ENCODE measurements around the gene TTC7B. TPM values are rescaled to one million over a fixed set of nuclear protein-coding genes. Genes with fewer than 3 reads are reported as not detected.

The TTC7B gene
- total RNA-seq, 2 experiments from 2014 or later, result 5.6 to 6.5 TPM

GRCh38 chr14:90624732-90625400 lies 191.4 kb downstream of the TTC7B start:
- no peaks in the 10 kb centered on the region for H3K4me1 Mint-ChIP-seq (ENCODE audit: low read depth)
- H3K27me3 Mint-ChIP-seq (ENCODE audit: low read depth), result no peaks in the 10 kb centered on the region
- no peak for DNase-seq
- H3K36me3 Mint-ChIP-seq (ENCODE audit: low read depth), result no peaks in the 10 kb centered on the region
- H3K4me3 Mint-ChIP-seq, result no peak overlapping the region
- intact Hi-C loops (cut with micrococcal nuclease), result no loop called here
- H3K27ac Mint-ChIP-seq, result no peak overlapping the region
- CTCF ChIA-PET, result interaction anchor here (0.8 kb wide), 1 partner anchor 73 kb away, joined by 3 read pairs; no protein-coding TSS in a partner anchor
- no peaks in the 10 kb centered on the region for H3K9me3 Mint-ChIP-seq

DNA sequence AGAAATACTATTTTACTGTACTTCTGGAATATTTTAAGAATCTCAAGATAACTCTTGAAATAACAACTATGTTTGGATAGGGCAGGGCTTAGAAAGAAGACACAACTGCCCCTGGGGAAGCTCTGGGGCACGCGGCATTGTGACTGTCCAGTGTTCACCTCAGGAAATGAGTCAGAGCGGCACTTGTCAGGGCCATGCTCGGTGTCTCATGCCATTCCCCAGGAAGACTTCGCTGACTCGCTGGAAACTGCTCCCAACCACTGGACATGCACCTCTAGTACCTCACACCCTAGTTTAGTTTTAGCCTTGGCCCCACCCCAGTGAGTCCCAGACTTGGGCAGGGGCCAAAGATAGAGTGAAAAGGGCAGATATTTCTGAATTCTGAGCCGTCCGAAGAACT lies 192.0 kb downstream of the TTC7B start:
- Mint-ChIP-seq H3K9me3 (no peaks in the 10 kb centered on the region), H3K4me3 (no peak overlapping the region)

DNA sequence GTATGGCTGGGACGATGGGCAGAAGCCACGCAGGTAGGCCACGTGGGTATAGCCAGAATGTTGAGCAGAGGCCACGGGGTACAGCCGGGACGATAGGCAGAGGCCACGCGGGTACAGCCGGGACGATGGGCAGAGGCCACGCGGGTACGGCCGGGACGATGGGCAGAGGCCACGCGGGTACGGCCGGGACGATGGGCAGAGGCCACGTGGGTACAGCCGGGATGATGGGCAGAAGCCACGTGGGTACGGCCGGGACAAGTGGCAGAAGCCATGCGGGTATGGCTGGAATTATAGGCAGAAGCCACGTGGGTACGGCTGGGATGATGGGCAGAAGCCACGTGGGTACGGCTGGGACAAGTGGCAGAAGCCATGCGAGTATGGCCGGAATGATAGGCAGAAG lies 195.0 kb downstream of the TTC7B start:
- H3K4me3 Mint-ChIP-seq, result no peak overlapping the region
- DNase-seq, result no peak
- H3K36me3 Mint-ChIP-seq (ENCODE audit: low read depth), result no peaks in the 10 kb centered on the region
- no peak overlapping the region for H3K27ac Mint-ChIP-seq
- H3K27me3 Mint-ChIP-seq (ENCODE audit: low read depth), result no peaks in the 10 kb centered on the region
- H3K4me1 Mint-ChIP-seq (ENCODE audit: low read depth), result no peaks in the 10 kb centered on the region
- intact Hi-C loops (cut with micrococcal nuclease), result no loop called here
- H3K9me3 Mint-ChIP-seq, result no peaks in the 10 kb centered on the region
- CTCF ChIA-PET, result interaction anchor here (3.3 kb wide), 1 partner anchor 76 kb away, joined by 9 read pairs; no protein-coding TSS in a partner anchor

More for the DNA sequence above, 192.0 kb downstream of the TTC7B start:
- no peaks in the 10 kb centered on the region for H3K36me3 Mint-ChIP-seq (ENCODE audit: low read depth)
- no peak overlapping the region for H3K27ac Mint-ChIP-seq
- no peaks in the 10 kb centered on the region for H3K27me3 Mint-ChIP-seq (ENCODE audit: low read depth)
- no peak for DNase-seq
- CTCF ChIA-PET, result no interaction called here
- no peaks in the 10 kb centered on the region for H3K4me1 Mint-ChIP-seq (ENCODE audit: low read depth)
- intact Hi-C loops (cut with micrococcal nuclease), result no loop called here

GRCh38 chr14:90620568-90621077 lies 195.6 kb downstream of the TTC7B start:
- intact Hi-C loops (cut with micrococcal nuclease), result no loop called here
- no peaks in the 10 kb centered on the region for H3K27me3 Mint-ChIP-seq (ENCODE audit: low read depth)
- CTCF ChIA-PET, result interaction anchor here (3.3 kb wide), 1 partner anchor 77 kb away, joined by 9 read pairs; no protein-coding TSS in a partner anchor
- no peaks in the 10 kb centered on the region for H3K4me1 Mint-ChIP-seq (ENCODE audit: low read depth)
- H3K27ac Mint-ChIP-seq, result no peak overlapping the region
- H3K4me3 Mint-ChIP-seq, result no peak overlapping the region
- H3K36me3 Mint-ChIP-seq (ENCODE audit: low read depth), result no peaks in the 10 kb centered on the region
- no peak for DNase-seq
- no peaks in the 10 kb centered on the region for H3K9me3 Mint-ChIP-seq

- no peak for DNase-seq
- CTCF ChIA-PET, result interaction anchor here (3.3 kb wide), 1 partner anchor 77 kb away, joined by 9 read pairs; no protein-coding TSS in a partner anchor
- intact Hi-C loops (cut with micrococcal nuclease), result no loop called here
- H3K4me3 Mint-ChIP-seq, result no peak overlapping the region
- H3K9me3 Mint-ChIP-seq, result no peaks in the 10 kb centered on the region
- H3K27ac Mint-ChIP-seq, result no peak overlapping the region
- H3K36me3 Mint-ChIP-seq (ENCODE audit: low read depth), result no peaks in the 10 kb centered on the region
- no peaks in the 10 kb centered on the region for H3K27me3 Mint-ChIP-seq (ENCODE audit: low read depth)
- no peaks in the 10 kb centered on the region for H3K4me1 Mint-ChIP-seq (ENCODE audit: low read depth)
Measured at GRCh38 chr14:90619911-90620310, 196.3 kb downstream of the TTC7B start.

DNA sequence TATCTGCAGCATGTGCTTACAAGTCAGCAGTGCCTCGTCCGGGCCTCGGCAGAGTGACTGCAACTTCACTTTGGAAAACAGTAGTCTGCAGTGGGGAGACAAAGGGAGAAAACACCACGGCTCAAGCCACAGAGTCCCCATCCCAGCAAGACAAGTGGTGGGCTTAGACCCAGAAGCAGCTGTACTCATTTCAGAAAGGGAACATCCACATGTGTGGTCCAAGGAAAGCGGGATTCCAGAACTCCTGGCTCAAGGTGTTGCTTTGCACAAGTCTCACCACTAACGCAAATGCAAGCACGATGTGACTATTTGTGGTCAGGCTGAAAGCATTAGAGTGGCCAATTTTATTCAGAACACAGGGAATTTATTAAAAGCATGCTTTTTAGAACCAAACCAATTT lies 198.3 kb downstream of the TTC7B start:
- CTCF ChIA-PET, result no interaction called here
- no peaks in the 10 kb centered on the region for H3K36me3 Mint-ChIP-seq (ENCODE audit: low read depth)
- H3K27me3 Mint-ChIP-seq (ENCODE audit: low read depth), result no peaks in the 10 kb centered on the region
- no peak for DNase-seq
- H3K4me3 Mint-ChIP-seq, result no peak overlapping the region
- no peaks in the 10 kb centered on the region for H3K9me3 Mint-ChIP-seq
- no peaks in the 10 kb centered on the region for H3K4me1 Mint-ChIP-seq (ENCODE audit: low read depth)
- H3K27ac Mint-ChIP-seq, result no peak overlapping the region
- intact Hi-C loops (cut with micrococcal nuclease), result no loop called here

- DNase-seq, result no peak
- Mint-ChIP-seq H3K9me3 (no peaks in the 10 kb centered on the region), H3K27me3 (ENCODE audit: low read depth) (no peaks in the 10 kb centered on the region), H3K27ac (no peak overlapping the region), H3K4me1 (ENCODE audit: low read depth) (no peaks in the 10 kb centered on the region), H3K4me3 (no peak overlapping the region), H3K36me3 (ENCODE audit: low read depth) (no peaks in the 10 kb centered on the region)
- CTCF ChIA-PET, result no interaction called here
- intact Hi-C loops (cut with micrococcal nuclease), result no loop called here
Measured at GRCh38 chr14:90616881-90617280, 199.3 kb downstream of the TTC7B start.

- Mint-ChIP-seq H3K27me3 (ENCODE audit: low read depth) (no peaks in the 10 kb centered on the region), H3K27ac (no peak overlapping the region), H3K9me3 (no peaks in the 10 kb centered on the region), H3K36me3 (ENCODE audit: low read depth) (no peaks in the 10 kb centered on the region), H3K4me1 (ENCODE audit: low read depth) (no peaks in the 10 kb centered on the region), H3K4me3 (no peak overlapping the region)
- intact Hi-C loops (cut with micrococcal nuclease), result no loop called here
- DNase-seq, result no peak
- CTCF ChIA-PET, result interaction anchor here (0.7 kb wide), 1 partner anchor 189 kb away, joined by 3 read pairs; no protein-coding TSS in a partner anchor
Measured at GRCh38 chr14:90616313-90616712, 199.9 kb downstream of the TTC7B start.

DNA sequence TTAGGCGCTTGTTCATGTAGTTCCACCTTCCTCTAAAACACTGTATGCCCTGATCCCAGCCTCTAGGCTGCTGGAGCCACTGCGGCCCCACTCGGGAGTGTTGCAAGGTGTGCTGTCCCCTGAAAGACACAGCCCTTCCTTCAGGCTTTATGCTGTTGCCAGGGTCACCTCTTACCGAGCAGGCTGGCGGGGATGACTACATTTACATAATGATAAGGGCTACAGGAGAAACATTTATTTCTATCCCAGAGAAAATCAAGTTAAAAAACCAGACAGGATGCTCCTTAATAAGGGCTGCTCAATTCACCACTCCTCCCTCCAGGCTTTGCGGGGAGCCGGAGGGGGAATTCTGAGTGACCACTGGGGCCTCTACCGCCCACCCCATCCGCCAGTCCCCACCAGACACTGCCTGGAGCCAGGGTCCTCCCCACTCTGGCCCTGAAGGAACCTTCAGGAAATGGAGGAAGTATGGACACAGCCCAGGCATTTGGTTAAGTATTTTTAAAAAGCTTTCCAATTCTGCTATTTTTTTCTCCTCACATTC lies 200.6 kb downstream of the TTC7B start:
- Mint-ChIP-seq H3K4me3 (no peak overlapping the region), H3K27me3 (ENCODE audit: low read depth) (no peaks in the 10 kb centered on the region), H3K4me1 (ENCODE audit: low read depth) (no peaks in the 10 kb centered on the region), H3K9me3 (no peaks in the 10 kb centered on the region), H3K36me3 (ENCODE audit: low read depth) (no peaks in the 10 kb centered on the region), H3K27ac (no peak overlapping the region)
- DNase-seq, result no peak
- CTCF ChIA-PET, result no interaction called here
- intact Hi-C loops (cut with micrococcal nuclease), result no loop called here

DNA sequence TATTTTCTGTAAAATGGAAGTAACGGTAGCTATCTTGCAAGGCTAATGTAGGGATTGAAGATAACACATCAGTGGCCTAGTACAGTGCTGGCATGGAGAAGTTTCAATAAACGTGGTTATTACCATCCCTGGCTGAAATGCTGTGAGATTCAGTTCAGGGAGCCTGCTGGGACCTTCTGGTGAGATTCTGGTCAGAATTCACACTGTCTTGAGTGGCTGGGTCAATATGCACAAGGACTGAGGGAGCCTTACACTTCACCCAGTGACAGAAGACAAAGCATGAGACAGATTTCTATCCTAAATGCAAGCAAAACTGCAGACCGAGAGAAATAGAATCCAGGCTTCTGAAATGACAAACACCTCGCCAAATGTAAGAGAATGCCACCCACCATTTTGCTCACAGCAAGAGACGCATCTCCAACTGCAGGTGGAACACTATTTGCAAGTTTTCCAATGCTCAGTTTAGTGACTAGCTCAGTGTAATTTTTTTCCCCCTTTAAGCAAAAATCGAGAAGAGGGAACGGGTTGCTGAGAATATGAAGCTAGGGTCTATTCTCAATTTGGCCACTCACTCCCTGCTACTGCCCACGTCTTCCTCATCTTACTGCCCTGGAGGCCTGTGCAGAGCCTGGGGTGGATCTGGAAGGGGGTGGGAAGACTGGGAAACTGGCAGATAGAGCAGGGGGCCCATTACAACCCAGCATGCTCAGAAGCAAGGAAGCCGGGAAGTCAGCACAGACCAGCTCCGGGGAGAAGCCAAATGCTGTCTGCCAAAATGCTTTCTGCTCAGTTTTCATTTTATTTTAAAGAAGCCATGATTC lies 201.3 kb downstream of the TTC7B start:
- CTCF ChIA-PET, result no interaction called here
- intact Hi-C loops (cut with micrococcal nuclease), result no loop called here
- H3K4me3 Mint-ChIP-seq, result no peak overlapping the region
- H3K27me3 Mint-ChIP-seq (ENCODE audit: low read depth), result no peaks in the 10 kb centered on the region
- no peak for DNase-seq
- no peak overlapping the region for H3K27ac Mint-ChIP-seq
- H3K36me3 Mint-ChIP-seq (ENCODE audit: low read depth), result no peaks in the 10 kb centered on the region
- H3K4me1 Mint-ChIP-seq (ENCODE audit: low read depth), result no peaks in the 10 kb centered on the region
- H3K9me3 Mint-ChIP-seq, result no peaks in the 10 kb centered on the region

DNA sequence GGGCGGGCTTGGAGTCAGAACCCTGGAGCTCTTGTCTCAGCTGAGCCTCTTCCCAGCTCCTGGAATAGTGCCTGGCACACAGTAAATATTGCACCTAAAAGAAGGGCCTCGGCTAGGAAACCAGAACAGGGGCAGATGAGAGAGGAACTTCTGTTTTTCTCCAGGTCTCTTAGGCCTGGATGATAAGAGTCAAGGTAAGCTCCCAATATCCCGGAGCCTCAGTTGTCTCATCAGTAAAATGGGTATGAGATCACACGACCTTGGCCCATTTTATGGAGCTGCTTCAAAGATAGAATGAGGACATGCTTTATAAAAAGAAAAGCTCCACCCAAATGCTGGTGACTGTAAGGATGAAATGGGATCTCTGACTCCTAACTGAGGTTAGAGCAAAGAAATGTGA lies 202.2 kb downstream of the TTC7B start:
- CTCF ChIA-PET, result no interaction called here
- Mint-ChIP-seq H3K27ac (no peak overlapping the region), H3K36me3 (ENCODE audit: low read depth) (no peaks in the 10 kb centered on the region), H3K4me3 (no peak overlapping the region), H3K9me3 (no peaks in the 10 kb centered on the region), H3K4me1 (ENCODE audit: low read depth) (no peaks in the 10 kb centered on the region), H3K27me3 (ENCODE audit: low read depth) (no peaks in the 10 kb centered on the region)
- intact Hi-C loops (cut with micrococcal nuclease), result no loop called here
- DNase-seq, result no peak

GRCh38 chr14:90613453-90613852 lies 202.8 kb downstream of the TTC7B start:
- Mint-ChIP-seq H3K4me1 (ENCODE audit: low read depth) (no peaks in the 10 kb centered on the region), H3K27me3 (ENCODE audit: low read depth) (no peaks in the 10 kb centered on the region), H3K9me3 (no peaks in the 10 kb centered on the region), H3K27ac (no peak overlapping the region), H3K36me3 (ENCODE audit: low read depth) (no peaks in the 10 kb centered on the region), H3K4me3 (no peak overlapping the region)
- intact Hi-C loops (cut with micrococcal nuclease), result no loop called here
- DNase-seq, result no peak
- CTCF ChIA-PET, result no interaction called here

Data from activated naive CD4-positive, alpha-beta T cell treated with anti-CD3 and anti-CD28 coated beads for 36 hours (primary cell).